Muscle of leg (tissue), 11 donors: ENCODE data around the gene TMEM184C. TPM values are rescaled to one million over a fixed set of nuclear protein-coding genes. Genes with fewer than 3 reads are reported as not detected.
A peak's percentile ranks its signal among the peaks of the same experiment; 100 is the strongest.

Experiments
- DNase-seq: peaks from one replicate; pipeline ENCODE4 v3.0.0; 2013
- H3K27ac ChIP-seq: one replicate; pipeline ENCODE4 v1.5.1; 2013; ENCODE audit warnings: mild to moderate bottlenecking, low read length, control low read depth
- H3K27me3 ChIP-seq: one replicate; pipeline ENCODE4 v1.6.1; 2013; ENCODE audit warnings: low read length; ENCODE audit not compliant: control insufficient read depth, insufficient read depth
- H3K36me3 ChIP-seq: one replicate; pipeline ENCODE4 v1.6.1; 2013; ENCODE audit warnings: low read length; ENCODE audit not compliant: control insufficient read depth, insufficient read depth
- H3K4me1 ChIP-seq: one replicate; pipeline ENCODE4 v1.6.1; 2013; ENCODE audit warnings: low read length; ENCODE audit not compliant: control insufficient read depth, insufficient read depth
- H3K4me3 ChIP-seq: one replicate; pipeline ENCODE4 v1.5.1; 2013; ENCODE audit warnings: low read length, control low read depth
- H3K9me3 ChIP-seq: replicated peaks from 2 replicates; pipeline ENCODE4 v1.6.1; 2013; ENCODE audit warnings: low read depth, low read length; ENCODE audit not compliant: control insufficient read depth
- WGBS: methylation state at CpG from one replicate; pipeline ENCODE4 v1.1.5; 2013; ENCODE audit warnings: missing lambda C conversion rate; ENCODE audit not compliant: insufficient coverage; 5-methylcytosine and 5-hydroxymethylcytosine counted together
- polyA plus RNA-seq, 8 donors: library from polyadenylated mRNA; unstranded; fragments of 120-200 nt; gene quantifications; one replicate each; pipeline versions ENCODE4 v1.2.1 to v1.2.3, GENCODE V29; 2013; ENCODE audit warnings: inconsistent platforms in 1 of 8, low replicate concordance in 1 of 8; ENCODE audit not compliant: insufficient read length in 8 of 8, insufficient read depth in 1 of 8
- total RNA-seq: library from RNA; stranded (reverse); fragments of 120-200 nt; gene quantifications from one replicate; pipeline ENCODE4 v1.2.4, GENCODE V29; 2013

TMEM184C gene
- total and polyA plus RNA-seq, 9 donors: 17.6 to 24.6 (median 18.8) TPM

DNA sequence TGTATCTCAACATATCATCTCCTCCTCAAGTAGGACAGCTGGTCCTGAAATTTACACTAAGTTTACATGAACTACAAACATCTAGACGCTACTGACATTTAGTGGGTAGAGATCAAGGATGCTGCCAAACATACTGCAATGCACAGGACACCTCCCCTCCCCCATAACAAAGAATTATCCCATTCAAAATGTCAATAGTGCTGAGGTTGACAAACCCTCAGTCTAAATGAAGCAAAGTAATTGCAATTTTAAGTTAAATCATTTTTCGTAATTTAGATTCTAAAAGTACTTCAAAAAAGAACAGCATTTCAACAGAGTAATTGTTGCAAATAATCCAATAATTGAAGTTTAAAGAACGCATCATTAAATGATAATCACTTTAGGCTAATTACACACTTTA is 65.6 kb downstream of the TMEM184C start:
- no peaks in the 10 kb centered on the region for H3K9me3 ChIP-seq
- H3K36me3 ChIP-seq: peaks cover 10% of the 10 kb centered on the region
- DNase-seq: peak; percentile 10
- WGBS: no CpG with 5 or more reads among the region's 3 CpGs
- no peaks in the 10 kb centered on the region for H3K27me3 ChIP-seq
- H3K27ac ChIP-seq: no peak overlapping the region
- H3K4me1 ChIP-seq: peaks cover 2% of the 10 kb centered on the region
- peak overlapping the region; percentile 71 for H3K4me3 ChIP-seq

DNA sequence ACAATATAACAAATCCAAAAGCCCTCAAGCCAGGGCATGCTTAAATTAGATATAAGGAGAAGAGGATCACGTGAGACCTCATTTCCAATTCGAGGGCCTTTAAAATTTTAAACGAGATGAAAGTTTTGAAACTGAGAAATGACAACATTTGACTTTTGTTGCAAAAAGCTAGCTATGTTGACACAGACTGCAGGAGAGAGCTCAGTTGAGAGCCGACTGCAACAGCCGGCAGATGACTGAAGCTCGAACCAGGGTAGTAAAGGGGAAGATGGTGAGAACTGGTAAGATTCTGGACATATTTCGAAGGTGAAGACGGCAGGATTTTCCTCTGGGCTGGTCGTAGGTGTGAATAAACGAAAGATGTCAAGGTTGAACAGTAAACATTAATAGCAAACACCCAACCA is 66.0 kb downstream of the TMEM184C start:
- peak; percentile 59 for DNase-seq

GRCh38 chr4:147683717-147684700 is 66.8 kb downstream of the TMEM184C start, which contains the start of gene PRMT9:
Gene PRMT9 (minus strand): TSS chr4:147684163. CDS start chr4:147683987, 176 bp downstream.
- Histone ChIP-seq H3K4me1 (peaks cover 2% of the 10 kb centered on the region), H3K27ac (peak within 1 kb of the TSS; percentile 88), H3K4me3 (peak within 1 kb of the TSS; percentile 71), H3K27me3 (no peaks in the 10 kb centered on the region), H3K36me3 (peaks cover 3% of the 10 kb centered on the region), H3K9me3 (no peaks in the 10 kb centered on the region)
- peak; percentile 96 for DNase-seq
- WGBS: 0% methylated on average over 43 of the region's 69 CpGs

More for the DNA sequence above, 66.0 kb downstream of the TMEM184C start:
- H3K4me3 ChIP-seq: peak overlapping the region; percentile 71
- no peaks in the 10 kb centered on the region for H3K27me3 ChIP-seq
- H3K27ac ChIP-seq: peak overlapping the region; percentile 88
- no peaks in the 10 kb centered on the region for H3K9me3 ChIP-seq
- WGBS: 7% methylated on average over 6 of the region's 10 CpGs
- peaks cover 2% of the 10 kb centered on the region for H3K4me1 ChIP-seq
- H3K36me3 ChIP-seq: peaks cover 10% of the 10 kb centered on the region

GRCh38 chr4:147689067-147689466 is 71.9 kb downstream of the TMEM184C start:
- no peaks in the 10 kb centered on the region for H3K9me3 ChIP-seq
- no peak overlapping the region for H3K4me3 ChIP-seq
- no peaks in the 10 kb centered on the region for H3K36me3 ChIP-seq
- H3K27ac ChIP-seq: no peak overlapping the region
- peaks cover 2% of the 10 kb centered on the region for H3K4me1 ChIP-seq
- DNase-seq: no peak
- WGBS: 47% methylated on average over 2 of the region's 4 CpGs
- no peaks in the 10 kb centered on the region for H3K27me3 ChIP-seq

- Histone ChIP-seq H3K27ac (no peak overlapping the region), H3K4me3 (no peak overlapping the region), H3K9me3 (no peaks in the 10 kb centered on the region), H3K27me3 (no peaks in the 10 kb centered on the region), H3K36me3 (no peaks in the 10 kb centered on the region), H3K4me1 (no peaks in the 10 kb centered on the region)
- WGBS: no CpG with 5 or more reads among the region's 2 CpGs
- no peak for DNase-seq
These were observed 74.6 kb downstream of the TMEM184C start for GRCh38 chr4:147691820-147692219.

DNA sequence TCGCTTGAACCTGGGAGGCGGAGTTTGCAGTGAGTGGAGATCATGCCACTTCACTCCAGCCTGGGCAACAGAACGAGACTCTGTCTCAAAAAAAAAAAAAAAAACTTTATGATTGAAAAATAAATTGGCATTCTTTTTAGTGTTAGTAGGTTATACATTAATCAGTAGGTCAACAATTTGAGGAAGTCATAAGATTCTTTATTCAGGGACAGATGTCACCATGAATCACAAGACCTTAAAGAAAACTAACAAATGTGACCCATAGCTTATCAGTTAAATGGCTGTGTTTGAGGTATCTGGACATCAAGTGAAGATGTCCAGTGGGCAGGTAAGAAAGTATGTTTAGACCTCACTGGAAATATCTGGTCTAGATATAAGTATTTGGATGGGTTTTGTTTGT is 76.0 kb downstream of the TMEM184C start:
- H3K4me1 ChIP-seq: no peaks in the 10 kb centered on the region

GRCh38 chr4:147696866-147697265 is 79.7 kb downstream of the TMEM184C start:
- Histone ChIP-seq H3K9me3 (peaks cover 8% of the 10 kb centered on the region), H3K4me3 (no peak overlapping the region), H3K4me1 (no peaks in the 10 kb centered on the region), H3K36me3 (no peaks in the 10 kb centered on the region), H3K27ac (no peak overlapping the region), H3K27me3 (no peaks in the 10 kb centered on the region)
- WGBS: no CpG with 5 or more reads among the region's 1 CpG
- DNase-seq: no peak

More for the DNA sequence above, 76.0 kb downstream of the TMEM184C start:
- no peak overlapping the region for H3K27ac ChIP-seq
- no peaks in the 10 kb centered on the region for H3K36me3 ChIP-seq
- H3K27me3 ChIP-seq: no peaks in the 10 kb centered on the region
- H3K9me3 ChIP-seq: no peaks in the 10 kb centered on the region
- H3K4me3 ChIP-seq: no peak overlapping the region
- DNase-seq: no peak
- no CpG with 5 or more reads among the region's 3 CpGs for WGBS

DNA sequence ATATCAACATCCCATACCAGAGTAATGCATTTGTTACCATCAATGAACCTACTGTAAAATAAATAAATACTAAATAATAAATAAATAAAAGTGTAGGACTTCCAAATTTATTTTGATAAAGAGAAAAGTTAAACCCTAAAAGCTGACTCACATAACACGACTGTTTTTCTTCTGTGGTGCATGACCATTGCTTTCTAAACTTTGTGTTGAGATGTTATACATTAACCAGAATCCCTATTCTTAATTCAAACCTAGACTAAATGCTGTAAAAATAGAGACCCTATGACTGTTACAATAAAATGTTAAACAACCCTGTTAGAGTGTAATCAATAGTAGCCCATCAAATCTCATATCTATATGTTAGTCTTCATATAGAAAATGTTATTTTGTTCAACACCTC is 87.6 kb downstream of the TMEM184C start:
- Histone ChIP-seq H3K4me3 (no peak overlapping the region), H3K9me3 (peaks cover 4% of the 10 kb centered on the region), H3K27ac (no peak overlapping the region), H3K27me3 (no peaks in the 10 kb centered on the region), H3K36me3 (no peaks in the 10 kb centered on the region), H3K4me1 (no peaks in the 10 kb centered on the region)
- no CpG with 5 or more reads among the region's 1 CpG for WGBS
- no peak for DNase-seq

- Histone ChIP-seq H3K36me3 (no peaks in the 10 kb centered on the region), H3K27me3 (no peaks in the 10 kb centered on the region), H3K4me1 (no peaks in the 10 kb centered on the region), H3K4me3 (no peak overlapping the region), H3K9me3 (no peaks in the 10 kb centered on the region), H3K27ac (no peak overlapping the region)
- DNase-seq: peak; percentile 60
- WGBS: 33% methylated on average over 2 of the region's 7 CpGs
These were observed 90.9 kb downstream of the TMEM184C start for GRCh38 chr4:147707892-147708672.

DNA sequence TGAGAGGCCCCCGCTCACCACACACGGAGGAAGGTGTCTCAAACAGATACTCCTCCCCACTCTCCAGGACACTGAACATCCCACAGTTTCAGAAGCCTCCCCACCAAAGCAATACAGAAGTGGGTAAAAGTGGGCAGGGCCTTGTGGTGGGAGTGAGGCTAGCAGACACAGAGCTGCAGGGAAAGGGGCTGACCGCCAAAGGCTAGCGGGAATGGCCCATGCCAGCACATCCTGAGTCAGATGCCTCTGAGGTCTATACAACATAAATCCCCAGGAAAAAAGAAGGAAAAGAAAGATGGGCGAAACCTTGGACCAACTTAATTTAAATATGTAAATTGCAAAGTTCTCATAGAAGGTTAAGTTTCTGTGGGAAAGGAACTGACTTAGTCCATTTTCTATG is 92.8 kb downstream of the TMEM184C start:
- Histone ChIP-seq H3K4me3 (no peak overlapping the region), H3K4me1 (no peaks in the 10 kb centered on the region), H3K27ac (no peak overlapping the region), H3K9me3 (no peaks in the 10 kb centered on the region), H3K36me3 (no peaks in the 10 kb centered on the region), H3K27me3 (no peaks in the 10 kb centered on the region)
- no CpG with 5 or more reads among the region's 5 CpGs for WGBS
- DNase-seq: no peak
